VCaP (cell line): ENCODE measurements around the gene PLOD2.

Experiments used
- H3K27ac ChIP-seq: fragments of 450-650 bp; 2 replicates; pipeline ENCODE4 v1.5.1; 2017
- TF ChIP-seq, protein P1 (sequence below): fragments of 450-650 bp; conservative IDR thresholded peaks from 2 replicates; pipeline ENCODE4 v1.5.1; 2017; ENCODE audit warnings: mild to moderate bottlenecking, moderate library complexity

PLOD2 gene

DNA sequence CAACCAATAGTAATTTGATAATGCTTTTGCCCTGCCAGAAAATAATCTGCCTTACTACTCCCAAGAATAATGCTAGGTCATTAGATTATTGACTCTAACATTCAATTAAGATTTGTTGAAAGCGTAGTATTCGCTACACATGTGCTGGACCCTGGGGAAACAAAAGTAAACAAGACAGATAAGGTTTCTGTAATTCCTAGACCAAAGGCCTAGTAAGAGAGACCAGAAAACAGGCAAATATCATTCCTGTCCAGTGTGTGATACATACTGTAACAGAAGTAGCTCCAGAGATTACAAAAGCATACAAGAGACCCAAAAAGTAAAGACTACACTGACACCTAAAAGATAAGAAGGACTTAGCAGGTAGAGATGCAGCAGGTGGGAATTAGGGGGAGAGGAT lies 60.8 kb downstream of the PLOD2 start:
- H3K27ac ChIP-seq, result no peak overlapping the region
- TF ChIP-seq, protein P1, sequence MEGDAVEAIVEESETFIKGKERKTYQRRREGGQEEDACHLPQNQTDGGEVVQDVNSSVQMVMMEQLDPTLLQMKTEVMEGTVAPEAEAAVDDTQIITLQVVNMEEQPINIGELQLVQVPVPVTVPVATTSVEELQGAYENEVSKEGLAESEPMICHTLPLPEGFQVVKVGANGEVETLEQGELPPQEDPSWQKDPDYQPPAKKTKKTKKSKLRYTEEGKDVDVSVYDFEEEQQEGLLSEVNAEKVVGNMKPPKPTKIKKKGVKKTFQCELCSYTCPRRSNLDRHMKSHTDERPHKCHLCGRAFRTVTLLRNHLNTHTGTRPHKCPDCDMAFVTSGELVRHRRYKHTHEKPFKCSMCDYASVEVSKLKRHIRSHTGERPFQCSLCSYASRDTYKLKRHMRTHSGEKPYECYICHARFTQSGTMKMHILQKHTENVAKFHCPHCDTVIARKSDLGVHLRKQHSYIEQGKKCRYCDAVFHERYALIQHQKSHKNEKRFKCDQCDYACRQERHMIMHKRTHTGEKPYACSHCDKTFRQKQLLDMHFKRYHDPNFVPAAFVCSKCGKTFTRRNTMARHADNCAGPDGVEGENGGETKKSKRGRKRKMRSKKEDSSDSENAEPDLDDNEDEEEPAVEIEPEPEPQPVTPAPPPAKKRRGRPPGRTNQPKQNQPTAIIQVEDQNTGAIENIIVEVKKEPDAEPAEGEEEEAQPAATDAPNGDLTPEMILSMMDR, result no peak

DNA sequence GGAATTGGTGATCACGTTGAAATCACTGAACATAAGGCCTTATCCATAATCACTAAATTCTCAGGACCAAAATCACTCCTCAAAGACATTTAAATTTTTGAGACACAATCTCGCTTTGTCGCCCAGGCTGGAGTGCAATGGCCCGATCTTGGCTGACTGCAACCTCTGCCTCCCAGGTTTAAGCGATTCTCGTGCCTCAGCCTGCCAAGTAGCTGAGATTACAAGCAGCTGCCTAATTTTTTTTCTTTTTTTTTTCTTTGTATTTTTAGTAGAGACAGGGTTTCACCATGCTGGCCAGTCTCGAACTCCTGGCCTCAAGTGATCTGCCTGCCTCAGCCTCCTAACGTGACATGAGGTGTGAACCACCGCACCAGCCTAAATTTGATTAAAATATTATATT lies 61.7 kb downstream of the PLOD2 start:
- H3K27ac ChIP-seq, result no peak overlapping the region
- TF ChIP-seq, protein P1, result no peak

DNA sequence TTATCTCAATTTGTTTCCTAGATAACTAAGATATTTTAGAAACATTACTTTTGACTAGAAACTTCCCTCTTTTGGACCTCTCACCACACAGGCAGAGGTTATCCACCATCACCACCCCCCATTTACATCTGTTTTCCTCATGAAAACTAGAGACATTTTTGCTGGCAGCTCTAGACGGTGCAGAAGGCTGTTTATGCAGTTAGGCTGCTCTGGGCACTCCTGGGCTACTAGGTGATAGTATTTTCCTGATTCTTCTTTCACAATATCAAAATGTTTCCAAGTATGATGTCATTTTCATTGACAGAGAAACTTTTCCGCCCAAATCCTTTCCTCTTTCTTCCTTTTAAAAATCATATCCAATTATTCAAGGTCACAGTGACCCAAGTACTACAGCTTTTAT lies 67.1 kb downstream of the PLOD2 start:
- TF ChIP-seq, protein P1, result no peak
- no peak overlapping the region for H3K27ac ChIP-seq

DNA sequence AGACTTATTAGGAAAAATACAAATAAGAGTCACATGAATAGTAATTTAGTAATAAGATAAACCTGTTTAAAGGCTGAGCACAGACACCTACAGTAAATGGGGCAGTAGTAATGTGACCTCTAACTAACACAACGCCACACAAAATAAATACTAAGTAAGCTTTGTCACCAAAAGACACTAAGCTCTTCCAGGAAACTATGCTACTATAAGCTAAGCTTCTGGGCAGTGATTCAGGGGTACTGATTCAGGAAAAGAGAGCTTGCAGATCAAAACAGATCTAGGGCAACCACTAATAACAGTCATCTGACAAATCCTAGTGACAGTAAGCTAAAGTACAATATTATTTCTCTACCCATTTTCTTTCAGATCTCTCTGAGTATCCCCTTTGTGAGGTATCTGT lies 68.8 kb downstream of the PLOD2 start:
- TF ChIP-seq, protein P1, result no peak
- no peak overlapping the region for H3K27ac ChIP-seq

DNA sequence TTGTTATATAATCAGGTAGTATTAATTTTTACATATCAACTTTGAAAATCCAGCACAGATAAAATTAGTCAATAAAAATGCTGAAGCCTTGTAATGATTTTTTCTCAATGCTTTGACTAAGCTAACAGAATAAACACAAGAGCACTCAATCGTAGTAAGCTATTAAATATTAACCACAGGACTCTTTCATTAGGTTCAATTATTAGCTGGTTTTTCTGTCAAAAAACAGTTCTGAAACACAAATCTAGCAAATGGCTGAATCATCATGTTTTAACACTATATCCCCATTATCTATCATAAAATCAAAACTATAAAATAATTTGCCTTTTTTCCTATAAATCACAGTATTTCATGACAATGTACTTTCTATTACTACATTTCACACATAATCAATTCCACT lies 69.6 kb downstream of the PLOD2 start:
- TF ChIP-seq, protein P1, result no peak
- H3K27ac ChIP-seq, result no peak overlapping the region

DNA sequence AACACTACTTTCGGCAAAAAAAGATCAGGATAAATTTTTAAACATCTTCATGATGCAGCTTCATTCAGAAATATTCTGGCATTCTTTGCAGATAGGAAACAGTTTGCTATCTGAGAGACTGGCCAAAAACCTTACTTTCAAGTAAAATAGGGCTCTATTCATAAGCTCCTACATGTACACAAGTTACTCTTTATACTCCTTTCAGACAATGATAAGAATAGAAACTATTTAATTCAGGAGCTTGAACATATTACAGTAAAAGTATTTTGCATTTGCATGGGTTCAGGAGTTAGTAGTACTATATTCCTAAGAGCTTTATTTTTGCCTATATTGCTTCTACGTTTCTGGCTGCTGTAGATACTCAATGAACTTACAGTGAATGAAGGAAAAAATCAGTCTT lies 70.5 kb downstream of the PLOD2 start:
- no peak overlapping the region for H3K27ac ChIP-seq
- TF ChIP-seq, protein P1, result no peak

DNA sequence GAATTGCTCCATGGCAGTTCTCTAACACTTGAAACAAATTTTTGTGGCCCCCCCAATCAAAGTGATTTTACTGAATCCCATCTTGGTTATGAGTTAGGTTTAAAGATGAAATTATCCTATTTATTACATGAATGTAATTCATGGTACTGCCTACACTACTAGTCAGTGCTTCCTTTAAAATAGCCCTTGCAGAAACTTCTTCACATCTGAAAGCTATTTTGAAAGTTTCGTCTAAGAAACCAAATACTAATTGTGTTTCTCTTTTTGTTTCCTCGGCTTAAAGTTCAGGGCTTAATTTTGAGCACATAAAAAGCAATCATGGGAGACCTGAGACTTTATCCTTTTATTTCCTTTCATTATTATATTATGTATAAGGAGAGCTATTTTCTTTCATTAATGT lies 72.1 kb downstream of the PLOD2 start:
- TF ChIP-seq, protein P1, result no peak

DNA sequence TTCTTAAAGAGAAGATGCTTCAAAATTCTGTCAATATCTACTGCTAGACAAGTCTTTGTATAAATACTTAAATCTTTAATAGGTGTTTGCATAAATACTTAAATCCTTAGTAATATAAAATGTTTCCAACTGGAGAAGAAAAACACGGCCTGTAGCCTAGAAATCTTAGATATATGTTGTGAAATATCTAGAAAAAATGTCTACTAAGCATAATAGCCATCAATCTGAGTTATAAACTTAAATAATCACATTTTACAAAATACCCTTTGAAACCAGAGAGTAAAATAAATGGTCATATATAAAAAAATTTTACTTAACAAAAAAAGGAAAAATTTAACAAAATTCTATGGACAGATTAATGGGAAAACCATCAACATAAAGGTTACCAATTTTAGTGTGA lies 73.9 kb downstream of the PLOD2 start:
- no peak overlapping the region for H3K27ac ChIP-seq
- TF ChIP-seq, protein P1, result no peak

More for the DNA sequence above, 72.1 kb downstream of the PLOD2 start:
- no peak overlapping the region for H3K27ac ChIP-seq
